Spleen (tissue), 7 donors: Measurements from ENCODE around the gene NEAT1.
A peak's percentile ranks its signal among the peaks of the same experiment; 100 is the strongest.

ENCODE experiments used
- POLR2A ChIP-seq, 3 donors: fragments of 450-650 bp; IDR thresholded peaks; one replicate each; pipeline ENCODE4 v1.5.1; 2017; ENCODE audit warnings: antibody characterized with exemption in 3 of 3, mild to moderate bottlenecking in 1 of 3
- POLR2AphosphoS5 ChIP-seq, 3 donors: sonication (generic); formaldehyde crosslinking; IDR thresholded peaks; one replicate each; pipeline ENCODE4 v1.5.1; 2017; ENCODE audit warnings: antibody characterized with exemption in 3 of 3
- TF ChIP-seq, protein P1 (sequence below), 11 experiments: fragments of 200-600 bp in 7 of 11; fragments of 450-650 bp in 4 of 11; sonication (generic) in 4 of 11; IDR thresholded peaks in 8 of 11; conservative IDR thresholded peaks in 3 of 11; 1 replicate in 7 of 11; 2 replicates in 4 of 11; pipeline versions ENCODE4 v1.4.0 to v1.8.0; 2016 to 2021; ENCODE audit warnings: antibody characterized with exemption in 11 of 11, inconsistent platforms in 4 of 11, mild to moderate bottlenecking in 1 of 11
- donor health status: DM: no; HTN: no; CAD: no; lungs with moderate emphysema.
- donor health status: DM: no; HTN: no; CAD: no.
- donor health status: DM: no; HTN: no; CAD: no.

DNA sequence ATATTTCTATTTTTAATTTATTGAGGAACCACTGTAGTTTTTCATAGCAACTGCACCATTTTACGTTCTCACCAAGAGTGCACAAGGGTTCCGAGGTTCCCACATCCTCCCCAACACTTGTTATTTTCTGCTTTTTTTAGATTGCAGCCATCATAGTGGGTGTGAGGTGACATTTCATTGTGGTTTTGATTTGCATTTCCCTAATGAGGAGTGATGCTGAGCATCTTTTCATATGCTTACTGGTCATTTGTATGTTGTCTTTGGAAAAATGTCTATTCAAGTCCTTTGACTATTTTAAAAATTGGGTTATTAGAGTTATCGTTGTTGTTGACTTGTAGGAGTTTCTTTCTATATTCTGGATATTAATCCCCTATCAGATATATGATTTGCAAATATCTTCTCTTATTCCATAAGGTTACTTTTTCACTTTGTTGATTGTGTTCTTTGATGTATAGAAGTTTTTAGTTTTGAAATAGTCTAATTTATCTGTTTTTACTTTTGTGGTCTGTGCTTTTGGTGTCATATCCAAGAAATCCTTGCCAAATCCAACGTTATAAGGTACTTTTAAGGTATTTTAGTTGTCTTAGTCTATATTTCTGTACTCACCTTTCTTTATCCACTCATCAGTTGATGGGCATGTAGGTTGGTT lies 9.0 kb downstream of the NEAT1 start:
- TF ChIP-seq, protein P1, sequence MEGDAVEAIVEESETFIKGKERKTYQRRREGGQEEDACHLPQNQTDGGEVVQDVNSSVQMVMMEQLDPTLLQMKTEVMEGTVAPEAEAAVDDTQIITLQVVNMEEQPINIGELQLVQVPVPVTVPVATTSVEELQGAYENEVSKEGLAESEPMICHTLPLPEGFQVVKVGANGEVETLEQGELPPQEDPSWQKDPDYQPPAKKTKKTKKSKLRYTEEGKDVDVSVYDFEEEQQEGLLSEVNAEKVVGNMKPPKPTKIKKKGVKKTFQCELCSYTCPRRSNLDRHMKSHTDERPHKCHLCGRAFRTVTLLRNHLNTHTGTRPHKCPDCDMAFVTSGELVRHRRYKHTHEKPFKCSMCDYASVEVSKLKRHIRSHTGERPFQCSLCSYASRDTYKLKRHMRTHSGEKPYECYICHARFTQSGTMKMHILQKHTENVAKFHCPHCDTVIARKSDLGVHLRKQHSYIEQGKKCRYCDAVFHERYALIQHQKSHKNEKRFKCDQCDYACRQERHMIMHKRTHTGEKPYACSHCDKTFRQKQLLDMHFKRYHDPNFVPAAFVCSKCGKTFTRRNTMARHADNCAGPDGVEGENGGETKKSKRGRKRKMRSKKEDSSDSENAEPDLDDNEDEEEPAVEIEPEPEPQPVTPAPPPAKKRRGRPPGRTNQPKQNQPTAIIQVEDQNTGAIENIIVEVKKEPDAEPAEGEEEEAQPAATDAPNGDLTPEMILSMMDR (IDR thresholded peaks at IDR 0.05 in 8 of 11, conservative IDR thresholded peaks at IDR 0.05 in 3 of 11): no peak
- peak in 1 of 3 donors; percentile 26 for TF ChIP-seq POLR2A (IDR thresholded peaks at IDR 0.05)
- TF ChIP-seq POLR2AphosphoS5 (IDR thresholded peaks at IDR 0.05): peak in 1 of 3 donors; percentile 90
